Esophagus muscularis mucosa (tissue), 4 donors: ENCODE results near the gene ALDH3B1. TPM values are rescaled to one million over a fixed set of nuclear protein-coding genes. Genes with fewer than 3 reads are reported as not detected.
A peak's percentile ranks its signal among the peaks of the same experiment; 100 is the strongest.

Source experiments
- DNase-seq: peaks from one replicate; pipeline ENCODE4 v3.0.0-alpha.2; 2017; ENCODE audit errors: extremely low spot score
- H3K27ac ChIP-seq, 4 donors: fragments of 200-600 bp; sonication (generic); replicated peaks in 1 of 4; 1 replicate in 3 of 4; 2 replicates in 1 of 4; pipeline ENCODE4 v1.5.1; 2016 to 2019; ENCODE audit warnings: mild to moderate bottlenecking in 1 of 4
- H3K27me3 ChIP-seq, 4 donors: fragments of 200-600 bp; sonication (generic); one replicate each; pipeline versions ENCODE4 v1.5.1 to v1.6.0; 2016 to 2019
- H3K36me3 ChIP-seq, 4 donors: fragments of 200-600 bp; sonication (generic); one replicate each; pipeline ENCODE4 v1.5.1; 2016 to 2019
- H3K4me1 ChIP-seq, 4 donors: fragments of 200-600 bp; sonication (generic); one replicate each; pipeline ENCODE4 v1.5.1; 2016 to 2019
- H3K4me3 ChIP-seq, 4 donors: fragments of 200-600 bp; sonication (generic); 1 replicate in 2 of 4; 2 replicates in 2 of 4; pipeline ENCODE4 v1.5.1; 2016 to 2019; ENCODE audit warnings: mild to moderate bottlenecking in 4 of 4, moderate library complexity in 1 of 4
- H3K9me3 ChIP-seq, 4 donors: fragments of 200-600 bp; sonication (generic); 1 replicate in 3 of 4; 2 replicates in 1 of 4; pipeline ENCODE4 v1.5.1; 2016 to 2019
- CTCF ChIP-seq, 3 experiments: fragments of 200-600 bp in 2 of 3; fragments of 450-650 bp in 1 of 3; sonication (generic) in 2 of 3; IDR thresholded peaks; one replicate each; pipeline ENCODE4 v1.5.1; 2017 to 2019; ENCODE audit warnings: antibody characterized with exemption in 3 of 3, mild to moderate bottlenecking in 2 of 3, moderate library complexity in 1 of 3
- EP300 ChIP-seq: sonication (generic); formaldehyde crosslinking; IDR thresholded peaks from one replicate; pipeline ENCODE4 v1.6.1; 2017; ENCODE audit warnings: antibody characterized with exemption
- POLR2A ChIP-seq: fragments of 450-650 bp; IDR thresholded peaks from one replicate; pipeline ENCODE4 v1.6.1; 2017; ENCODE audit warnings: antibody characterized with exemption, moderate library complexity, mild to moderate bottlenecking, low read depth
- POLR2AphosphoS5 ChIP-seq, 2 donors: sonication (generic); formaldehyde crosslinking; IDR thresholded peaks; one replicate each; pipeline ENCODE4 v1.6.1; 2017; ENCODE audit warnings: antibody characterized with exemption in 2 of 2
- WGBS: methylation state at CpG from one replicate; pipeline ENCODE4 v1.1.5; 2018; 5-methylcytosine and 5-hydroxymethylcytosine counted together
- intact Hi-C: fragments of 100-400 bp; cut with DNase I; formaldehyde crosslinking; loops from one replicate; pipeline ENCODE4 v1.15.1; 2023
- total RNA-seq, 4 donors: library from RNA; depleted of rRNA; stranded (reverse); fragments of >200 nt; gene quantifications; one replicate each; pipeline versions ENCODE4 v1.1.0 to v1.2.1, GENCODE V29; 2016

The ALDH3B1 gene
- total RNA-seq, 4 donors from 2014 or later, result 10.6 to 17.2 (median 12.6) TPM

- Histone ChIP-seq H3K9me3 (no peaks in the 10 kb centered on the region), H3K27me3 (no peaks in the 10 kb centered on the region), H3K4me1 (peaks cover 3 to 25% (median 21%) of the 10 kb centered on the region in 4 donors), H3K36me3 (peaks cover 0 to 14% (median 5%) of the 10 kb centered on the region in 4 donors), H3K27ac (no peak overlapping the region), H3K4me3 (no peak overlapping the region)
- no peak for DNase-seq
- intact Hi-C loops, result no loop called here
- 94% methylated on average over 9 of the region's 18 CpGs for WGBS
- TF ChIP-seq CTCF (IDR thresholded peaks at IDR 0.05) (no peak), POLR2AphosphoS5 (IDR thresholded peaks at IDR 0.05) (no peak), EP300 (no peak), POLR2A (no peak)
These were observed 8.6 kb downstream of the ALDH3B1 start for GRCh38 chr11:68018730-68019190.

- TF ChIP-seq POLR2AphosphoS5 (IDR thresholded peaks at IDR 0.05), result no peak
- TF ChIP-seq EP300, result no peak
- TF ChIP-seq CTCF (IDR thresholded peaks at IDR 0.05), result no peak
- no peak for TF ChIP-seq POLR2A
- DNase-seq, result no peak
- H3K4me1 ChIP-seq, result peaks cover 3 to 17% (median 15%) of the 10 kb centered on the region in 4 donors
- H3K36me3 ChIP-seq, result peaks cover 0 to 15% (median 7%) of the 10 kb centered on the region in 4 donors
- no peak overlapping the region for H3K27ac ChIP-seq
- H3K27me3 ChIP-seq, result no peaks in the 10 kb centered on the region
- H3K9me3 ChIP-seq, result peaks cover 0 to 6% (median 0%) of the 10 kb centered on the region in 4 donors
- 89% methylated on average over 11 of the region's 12 CpGs for WGBS
- no peak overlapping the region for H3K4me3 ChIP-seq
- intact Hi-C loops, result no loop called here
These were observed 9.4 kb downstream of the ALDH3B1 start for GRCh38 chr11:68019486-68019885.

GRCh38 chr11:68020575-68020974 lies 10.4 kb downstream of the ALDH3B1 start:
- H3K27me3 ChIP-seq, result no peaks in the 10 kb centered on the region
- peaks cover 0 to 12% (median 0%) of the 10 kb centered on the region in 4 donors for H3K9me3 ChIP-seq
- no peak overlapping the region for H3K27ac ChIP-seq
- H3K4me1 ChIP-seq, result peaks cover 3 to 13% (median 9%) of the 10 kb centered on the region in 4 donors
- TF ChIP-seq POLR2AphosphoS5 (IDR thresholded peaks at IDR 0.05) (no peak), CTCF (IDR thresholded peaks at IDR 0.05) (peak in 1 of 3 experiments; percentile 19), EP300 (no peak), POLR2A (no peak)
- H3K36me3 ChIP-seq, result peaks cover 0 to 26% (median 10%) of the 10 kb centered on the region in 4 donors
- no peak overlapping the region for H3K4me3 ChIP-seq
- no peak for DNase-seq
- 71% methylated on average over 6 of the region's 11 CpGs for WGBS
- intact Hi-C loops, result no loop called here

- no peak overlapping the region for H3K27ac ChIP-seq
- no peaks in the 10 kb centered on the region for H3K27me3 ChIP-seq
- WGBS, result 54% methylated on average over 4 of the region's 27 CpGs
- peaks cover 3 to 13% (median 9%) of the 10 kb centered on the region in 4 donors for H3K4me1 ChIP-seq
- H3K9me3 ChIP-seq, result peaks cover 0 to 12% (median 0%) of the 10 kb centered on the region in 4 donors
- TF ChIP-seq CTCF (IDR thresholded peaks at IDR 0.05), result no peak
- TF ChIP-seq POLR2A, result no peak
- TF ChIP-seq EP300, result no peak
- no peak for TF ChIP-seq POLR2AphosphoS5 (IDR thresholded peaks at IDR 0.05)
- no peak overlapping the region for H3K4me3 ChIP-seq
- intact Hi-C loops, result no loop called here
- no peak for DNase-seq
- H3K36me3 ChIP-seq, result peaks cover 0 to 32% (median 11%) of the 10 kb centered on the region in 4 donors
These were observed 11.2 kb downstream of the ALDH3B1 start for GRCh38 chr11:68021167-68021787.
